SK-N-MC (cell line): ENCODE measurements around the gene TTC9.
A peak's percentile ranks its signal among the peaks of the same experiment; 100 is the strongest.

ENCODE experiments used
- DNase-seq: peaks from one replicate; pipeline ENCODE4 v3.0.0-alpha.2; 2011; ENCODE audit warnings: low read depth, low spot score
- H3K27ac ChIP-seq: fragments of 200-600 bp; sonication (generic); 2 replicates; pipeline ENCODE4 v1.5.1; 2016; ENCODE audit warnings: mixed run types
- H3K36me3 ChIP-seq: fragments of 200-600 bp; sonication (generic); 2 replicates; pipeline ENCODE4 v1.6.1; 2017; ENCODE audit warnings: antibody characterized with exemption, low read length, mixed read lengths; ENCODE audit not compliant: insufficient read depth
- H3K4me3 ChIP-seq: fragments of 200-600 bp; sonication (generic); 2 replicates; pipeline ENCODE4 v1.5.1; 2016
- H3K9ac ChIP-seq: fragments of 200-600 bp; sonication (generic); 2 replicates; pipeline ENCODE4 v1.8.0; 2017; ENCODE audit warnings: mixed run types, mixed read lengths; ENCODE audit not compliant: insufficient read length
- H3K9me3 ChIP-seq: fragments of 200-600 bp; sonication (generic); 2 replicates; pipeline ENCODE4 v1.6.1; 2017; ENCODE audit warnings: low read depth, mild to moderate bottlenecking, antibody characterized with exemption, low read length, moderate library complexity, mixed read lengths
- EZH2 ChIP-seq: fragments of 200-600 bp; sonication (generic); IDR thresholded peaks from one replicate; pipeline ENCODE4 v1.6.1; 2017; ENCODE audit warnings: antibody characterized with exemption
- FOXP2 ChIP-seq: optimal IDR thresholded peaks from 2 replicates; pipeline ENCODE3; 2011; ENCODE audit warnings: mild to moderate bottlenecking, moderate library complexity; ENCODE audit not compliant: insufficient read depth; ENCODE audit errors: extremely low read length, control extremely low read depth
- POLR2AphosphoS5 ChIP-seq: IDR thresholded peaks from 2 replicates; pipeline ENCODE4 v1.6.1; 2012; ENCODE audit warnings: mild to moderate bottlenecking, low read depth, low read length, borderline replicate concordance

The TTC9 gene

DNA sequence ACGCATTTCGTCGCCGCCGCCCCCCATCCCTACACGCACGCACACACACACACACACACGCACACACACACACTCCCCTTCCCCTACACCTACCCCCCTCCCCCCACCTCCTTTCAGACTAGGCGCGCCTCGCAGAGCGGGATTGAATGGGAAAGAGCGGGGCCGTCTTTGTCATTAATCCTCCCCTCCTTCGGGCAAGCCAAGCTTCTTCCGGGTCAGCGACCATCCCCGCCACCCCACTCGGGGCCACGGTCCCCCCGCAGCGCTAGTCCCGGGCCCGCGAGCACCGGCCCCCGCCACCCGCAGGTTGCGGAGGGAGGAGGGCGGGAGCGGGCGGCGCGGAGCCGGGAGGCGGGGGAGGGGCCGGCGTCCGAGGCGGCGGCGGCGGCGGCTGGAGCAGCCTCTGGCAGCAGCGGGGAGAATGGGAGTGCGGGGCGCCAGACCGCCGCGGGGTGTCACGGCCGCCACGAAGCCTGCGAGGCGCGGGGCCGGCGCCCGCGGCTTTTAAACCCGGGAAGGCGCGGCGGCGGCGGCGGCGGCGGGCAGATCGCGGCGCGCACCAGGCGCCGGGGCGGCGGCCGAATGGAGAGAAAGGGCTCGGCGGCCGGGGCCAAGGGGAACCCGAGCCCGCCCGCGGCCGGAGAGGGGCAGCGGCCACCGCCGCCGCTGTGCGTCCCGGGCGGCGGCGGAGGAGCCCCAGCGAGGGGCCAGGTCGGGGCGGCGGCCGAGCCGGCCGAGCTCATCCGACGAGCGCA lies at the start of gene TTC9:
Gene TTC9 (plus strand): TSS at position 369 of the 755 bp plus-strand sequence. CDS start 214 bp downstream, at position 583.
- DNase-seq, result no peak
- TF ChIP-seq EZH2 (no peak), FOXP2 (no peak), POLR2AphosphoS5 (no peak)
- Histone ChIP-seq H3K9ac (peak within 1 kb of the TSS; percentile 66), H3K4me3 (peak within 1 kb of the TSS; percentile 94), H3K27ac (no peak within 1 kb of the TSS), H3K9me3 (no peaks in the 10 kb centered on the region), H3K36me3 (no peaks in the 10 kb centered on the region)

DNA sequence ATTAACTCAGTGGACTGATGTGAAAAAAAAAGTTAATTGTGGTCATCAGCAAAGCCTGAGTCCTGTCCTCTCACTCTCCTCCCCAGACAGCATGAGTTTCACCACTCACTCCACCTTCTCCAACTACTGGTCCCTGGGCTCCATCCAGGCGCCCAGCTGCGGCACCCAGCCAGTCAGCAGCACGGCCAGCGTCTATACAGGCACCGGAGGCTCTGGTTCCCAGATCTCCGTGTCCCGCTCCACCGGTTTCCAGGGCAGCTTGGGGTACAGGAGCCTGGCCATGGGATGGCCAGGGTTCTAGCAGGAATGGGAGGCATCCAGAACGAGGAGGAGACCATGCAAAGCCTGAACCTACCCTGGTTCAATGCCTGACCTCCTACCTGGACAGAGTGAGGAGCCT lies 47.3 kb upstream of the TTC9 start:
- Histone ChIP-seq H3K36me3 (peaks cover 68% of the 10 kb centered on the region), H3K9me3 (no peaks in the 10 kb centered on the region), H3K9ac (no peak overlapping the region), H3K4me3 (no peak overlapping the region), H3K27ac (no peak overlapping the region)
- DNase-seq, result no peak
- TF ChIP-seq FOXP2, result no peak
- no peak for TF ChIP-seq POLR2AphosphoS5
- TF ChIP-seq EZH2, result no peak

DNA sequence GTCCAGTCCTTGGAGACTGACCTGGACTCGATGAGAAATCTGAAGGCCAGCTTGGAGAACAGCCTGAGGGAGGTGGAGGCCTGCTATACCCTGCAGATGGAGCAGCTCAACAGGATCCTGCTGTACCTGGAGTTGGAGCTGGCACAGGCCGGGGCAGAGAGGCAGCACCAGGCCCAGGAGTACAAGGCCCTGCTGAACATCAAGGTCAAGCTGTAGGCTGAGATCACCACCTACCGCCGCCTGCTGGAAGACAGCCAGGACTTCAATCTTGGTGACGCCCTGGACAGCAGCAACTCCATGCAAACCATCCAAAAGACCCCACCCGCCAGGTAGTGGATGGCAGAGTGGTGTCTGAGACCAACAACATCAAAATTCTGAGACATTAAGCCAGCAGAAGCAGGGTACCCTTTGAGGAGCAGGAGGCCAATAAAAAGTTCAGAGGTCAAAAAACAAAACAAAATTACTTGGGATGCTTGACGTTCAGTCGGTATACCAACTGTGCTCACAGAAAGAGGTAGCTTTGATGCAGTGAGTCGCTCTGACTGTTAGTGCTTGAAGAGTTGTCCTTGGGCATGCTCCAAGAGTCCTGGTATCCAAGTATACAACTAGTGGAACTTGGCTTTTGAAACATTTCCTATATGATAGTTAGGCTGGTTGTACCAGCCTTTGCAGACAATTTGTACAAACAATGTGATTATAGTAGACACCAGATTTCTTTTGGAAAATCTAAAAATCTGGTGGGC lies 46.1 kb upstream of the TTC9 start:
- Histone ChIP-seq H3K9ac (no peak overlapping the region), H3K36me3 (peaks cover 58% of the 10 kb centered on the region), H3K27ac (no peak overlapping the region), H3K9me3 (no peaks in the 10 kb centered on the region), H3K4me3 (no peak overlapping the region)
- DNase-seq, result no peak
- no peak for TF ChIP-seq FOXP2
- TF ChIP-seq EZH2, result no peak
- no peak for TF ChIP-seq POLR2AphosphoS5

DNA sequence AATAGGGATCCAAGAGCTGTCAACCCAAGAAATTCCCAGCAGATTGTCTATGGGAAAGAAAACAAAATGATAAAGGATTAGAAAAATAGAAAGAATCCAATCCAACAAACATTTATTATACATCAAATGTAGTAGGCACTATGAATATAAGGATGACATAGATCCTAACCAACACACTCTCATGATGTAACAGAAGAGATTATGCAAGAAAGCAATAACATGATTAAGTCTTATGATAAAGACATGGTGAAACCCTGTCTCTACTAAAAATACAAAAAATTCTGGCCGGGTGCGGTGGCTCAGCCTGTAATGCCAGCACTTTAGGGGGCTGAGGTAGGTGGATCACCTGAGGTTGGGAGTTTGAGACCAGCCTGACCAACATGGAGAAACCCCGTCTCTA lies 44.0 kb upstream of the TTC9 start:
- no peak for TF ChIP-seq EZH2
- TF ChIP-seq POLR2AphosphoS5, result no peak
- TF ChIP-seq FOXP2, result no peak
- Histone ChIP-seq H3K27ac (no peak overlapping the region), H3K9me3 (no peaks in the 10 kb centered on the region), H3K4me3 (no peak overlapping the region), H3K9ac (no peak overlapping the region), H3K36me3 (peaks cover 38% of the 10 kb centered on the region)
- DNase-seq, result no peak

DNA sequence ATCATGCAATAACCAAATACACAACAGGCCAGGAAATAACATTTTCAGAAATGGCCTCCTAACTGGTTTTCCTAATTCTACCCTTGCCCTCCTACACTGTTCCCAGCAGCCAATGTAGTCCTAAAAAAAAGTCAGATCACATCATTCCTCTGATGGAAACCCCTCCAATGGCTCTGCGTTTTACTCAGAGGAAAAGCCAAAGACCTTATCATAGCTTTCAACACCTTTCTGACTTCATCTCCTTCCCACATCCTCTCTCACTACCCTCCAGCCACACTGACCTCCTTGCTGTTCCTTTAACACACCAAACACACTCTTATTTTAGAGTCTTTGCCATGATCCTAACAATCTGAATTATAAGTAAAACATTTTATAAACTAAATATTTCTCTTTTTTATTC lies 42.4 kb upstream of the TTC9 start:
- Histone ChIP-seq H3K9me3 (no peaks in the 10 kb centered on the region), H3K27ac (no peak overlapping the region), H3K36me3 (peaks cover 22% of the 10 kb centered on the region; the same call in 1 of the 2 replicates), H3K4me3 (peak overlapping the region; percentile 91), H3K9ac (peak overlapping the region; percentile 94)
- TF ChIP-seq FOXP2, result no peak
- no peak for TF ChIP-seq POLR2AphosphoS5
- no peak for TF ChIP-seq EZH2
- DNase-seq, result no peak

DNA sequence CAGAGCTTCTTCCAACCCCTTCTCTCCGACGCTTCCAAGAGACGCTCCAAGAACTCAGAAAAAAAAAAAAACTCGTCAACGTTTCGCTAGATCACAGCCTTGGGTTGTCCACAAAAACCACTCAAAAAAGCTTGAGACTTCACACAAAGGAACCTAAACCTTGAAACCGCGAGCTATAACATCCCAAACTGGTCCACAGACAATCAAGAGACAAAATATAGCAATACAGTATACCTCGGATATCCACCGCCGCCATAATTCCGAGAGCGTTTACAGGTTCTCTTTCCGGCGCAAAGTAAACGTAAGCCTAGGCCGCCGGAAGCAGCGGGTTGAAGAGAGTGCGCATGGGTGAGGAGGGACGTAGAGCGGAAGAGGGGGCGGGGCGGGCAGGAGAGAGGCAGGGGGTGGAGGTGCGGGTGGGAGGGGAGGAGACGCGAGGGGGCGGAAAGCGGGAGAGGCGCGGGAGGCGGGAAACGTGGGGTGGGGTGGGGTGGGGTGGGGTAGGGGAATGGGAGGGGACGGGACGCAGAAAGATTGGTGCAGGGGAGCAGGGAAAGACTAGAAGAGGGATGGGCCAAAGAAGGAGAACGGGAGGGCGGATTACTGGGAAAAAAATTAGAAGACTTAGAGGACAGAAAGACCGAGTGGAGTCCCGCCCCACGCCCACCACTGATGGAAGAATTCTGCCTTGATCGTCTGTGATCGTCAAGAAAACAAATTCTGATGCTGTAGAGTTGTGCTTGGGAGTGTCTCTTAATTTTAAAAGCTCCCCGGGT lies 41.1 kb upstream of the TTC9 start, which contains the start of gene MED6:
Gene MED6 (minus strand): TSS at position 274 of the 776 bp plus-strand sequence. CDS start 18 bp downstream, at position 256.
- Histone ChIP-seq H3K36me3 (peaks cover 10% of the 10 kb centered on the region; the same call in 1 of the 2 replicates), H3K9me3 (no peaks in the 10 kb centered on the region), H3K4me3 (peak within 1 kb of the TSS; percentile 91), H3K9ac (peak within 1 kb of the TSS; percentile 94), H3K27ac (peak within 1 kb of the TSS; percentile 96)
- peak; percentile 77 for DNase-seq
- TF ChIP-seq POLR2AphosphoS5 (peak; percentile 76), EZH2 (no peak), FOXP2 (no peak)

DNA sequence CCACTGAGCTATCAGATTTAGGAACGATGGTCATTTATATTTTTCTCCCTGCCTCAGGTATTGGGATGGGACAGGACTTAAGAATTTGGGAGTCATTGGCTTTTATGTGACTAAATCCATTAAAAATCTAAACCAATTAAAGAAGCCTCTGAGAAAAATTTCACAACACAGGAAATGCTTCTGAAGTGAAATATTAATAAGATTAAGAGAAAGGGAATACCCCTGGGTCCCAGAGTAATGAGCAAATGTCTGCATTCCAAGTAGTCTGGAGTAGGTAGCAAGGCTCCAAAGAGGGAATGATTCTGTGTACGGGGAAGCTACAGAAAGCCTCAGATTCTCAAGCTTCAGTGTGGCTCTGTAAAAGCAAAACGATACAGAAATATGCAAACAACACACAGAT lies 40.6 kb upstream of the TTC9 start:
- H3K9ac ChIP-seq, result peak overlapping the region; percentile 78
- H3K36me3 ChIP-seq, result peaks cover 4% of the 10 kb centered on the region; the same call in 1 of the 2 replicates
- TF ChIP-seq EZH2, result no peak
- TF ChIP-seq POLR2AphosphoS5, result peak; percentile 20; the same call in 1 of the 2 replicates
- peak; percentile 90 for DNase-seq
- H3K9me3 ChIP-seq, result no peaks in the 10 kb centered on the region
- H3K27ac ChIP-seq, result peak overlapping the region; percentile 96
- H3K4me3 ChIP-seq, result peak overlapping the region; percentile 86

DNA sequence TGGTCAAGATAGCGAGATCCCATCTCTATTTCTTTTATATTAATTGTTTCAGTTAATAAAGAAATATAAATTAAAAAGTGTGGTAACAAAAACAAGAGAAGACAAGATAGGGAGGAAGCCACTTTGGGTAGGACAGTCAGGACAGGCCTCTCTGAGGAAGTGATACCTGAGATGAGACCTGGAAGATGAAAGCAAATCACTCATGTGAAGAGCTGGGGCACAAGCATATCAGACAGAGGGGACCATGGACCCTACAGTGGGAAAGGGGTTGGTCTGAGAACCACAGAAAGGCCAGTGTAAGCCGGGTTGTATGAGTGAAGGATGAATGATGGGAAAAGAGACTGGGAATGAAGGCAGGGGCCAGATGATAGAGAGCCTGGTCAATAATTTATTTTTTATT lies 39.5 kb upstream of the TTC9 start:
- DNase-seq, result no peak
- Histone ChIP-seq H3K9ac (no peak overlapping the region), H3K36me3 (no peaks in the 10 kb centered on the region), H3K4me3 (no peak overlapping the region), H3K27ac (no peak overlapping the region), H3K9me3 (no peaks in the 10 kb centered on the region)
- TF ChIP-seq EZH2 (no peak), FOXP2 (no peak)
